HepG2 (cell line): ENCODE results near the gene IL31. TPM values are rescaled to one million over a fixed set of nuclear protein-coding genes. Genes with fewer than 3 reads are reported as not detected.

ENCODE experiments used
- ATAC-seq: fragments of 200-7000 bp; cut with Tn5 transposase; 3 replicates; pipeline ENCODE4 v1.9.1; 2020; ENCODE audit warnings: mild to moderate bottlenecking, moderate library complexity
- BruUV-seq: library from RNA; stranded (reverse); fragments of 400-500 nt; replicated peaks from 2 replicates; lab custom pipeline; 2021; lab: Mats Ljungman, UMichigan
- CTCF ChIA-PET: fragments of 300-600 bp; formaldehyde crosslinking; extraction: SDS; loops from one replicate; lab custom pipeline; 2021; ENCODE audit warnings: low total read pairs, inconsistent platforms, low intra/inter-chr PET ratio; lab: Yijun Ruan, JAX
- POLR2A ChIA-PET: fragments of 350-600 bp; sonication (Branson Sonifier 250); formaldehyde crosslinking; loops from one replicate; lab custom pipeline; 2020; ENCODE audit warnings: antibody characterized with exemption, inconsistent platforms; lab: Yijun Ruan, JAX
- DNase-seq: peaks from one replicate; pipeline ENCODE4 v3.0.0-alpha.2; 2015; ENCODE audit warnings: low spot score
- FAIRE-seq: peaks from 3 replicates; lab custom pipeline; 2011; peaks lifted over from hg19 to GRCh38; lab: Jason Lieb, UNC
- H2AFZ ChIP-seq: one replicate; pipeline ENCODE4 v1.6.1; 2011; ENCODE audit warnings: low read length, inconsistent platforms
- H3K27ac ChIP-seq: fragments of 300-600 bp; 3 replicates; pipeline ENCODE4 v1.8.0; 2011; ENCODE audit warnings: mixed run types, mild to moderate bottlenecking, mixed read lengths, low read length, inconsistent platforms; ENCODE audit not compliant: insufficient read depth; ENCODE audit errors: extremely low read length
- H3K27me3 ChIP-seq, 2 experiments: fragments of 200-600 bp in 1 of 2; 2 replicates in 1 of 2; 3 replicates in 1 of 2; pipeline versions ENCODE4 v1.6.0 to v1.8.0; 2011; ENCODE audit warnings: low read length in 2 of 2, mild to moderate bottlenecking in 2 of 2, moderate library complexity in 2 of 2, inconsistent platforms in 1 of 2; ENCODE audit not compliant: insufficient read depth in 2 of 2, control insufficient read depth in 1 of 2
- H3K36me3 ChIP-seq, 2 experiments: fragments of 200-600 bp in 1 of 2; replicated peaks in 1 of 2; 2 replicates in 1 of 2; 3 replicates in 1 of 2; pipeline versions ENCODE4 v1.5.1 to v1.8.0; 2011; ENCODE audit warnings: low read length in 2 of 2, inconsistent platforms in 1 of 2; ENCODE audit not compliant: insufficient read depth in 2 of 2, control insufficient read depth in 1 of 2
- H3K4me1 ChIP-seq: 2 replicates; pipeline ENCODE4 v1.5.1; 2012; ENCODE audit warnings: low read length, inconsistent platforms; ENCODE audit not compliant: insufficient read depth
- H3K4me2 ChIP-seq: 2 replicates; pipeline ENCODE4 v1.6.0; 2011; ENCODE audit warnings: low read depth, low read length, inconsistent platforms
- H3K4me3 ChIP-seq, 3 experiments: fragments of 200-600 bp in 1 of 3; sonication (generic), shearing (Covaris generic) in 1 of 3; replicated peaks in 1 of 3; 2 replicates each; pipeline ENCODE4 v1.5.1; 2011 to 2016; ENCODE audit warnings: low read length in 3 of 3, inconsistent platforms in 2 of 3, low read depth in 2 of 3, mild to moderate bottlenecking in 2 of 3, control low read depth in 1 of 3, mixed read lengths in 1 of 3; ENCODE audit not compliant: insufficient read depth in 1 of 3
- H3K79me2 ChIP-seq: one replicate; pipeline ENCODE4 v1.6.1; 2011; ENCODE audit warnings: low read length, inconsistent platforms; ENCODE audit not compliant: insufficient read depth
- H3K9ac ChIP-seq: 2 replicates; pipeline ENCODE4 v1.6.0; 2011; ENCODE audit warnings: mild to moderate bottlenecking, low read depth, low read length, inconsistent platforms; ENCODE audit not compliant: insufficient read depth
- H3K9me3 ChIP-seq: 2 replicates; pipeline ENCODE4 v1.5.1; 2012; ENCODE audit warnings: mild to moderate bottlenecking, low read length
- H4K20me1 ChIP-seq: 2 replicates; pipeline ENCODE4 v1.6.0; 2011; ENCODE audit warnings: inconsistent platforms, mild to moderate bottlenecking, low read length, moderate library complexity; ENCODE audit not compliant: insufficient read depth
- ARID2 ChIP-seq: sonication (generic); formaldehyde crosslinking; IDR thresholded peaks from 2 replicates; pipeline ENCODE4 v1.8.1; 2022; ENCODE audit warnings: mild to moderate bottlenecking, missing genetic modification reagents, borderline replicate concordance
- BCLAF1 ChIP-seq: fragments of 450-650 bp; IDR thresholded peaks from 2 replicates; pipeline ENCODE4 v1.6.1; 2017; ENCODE audit warnings: mild to moderate bottlenecking
- CHD4 ChIP-seq: fragments of 200-600 bp; sonication (generic); IDR thresholded peaks from 2 replicates; pipeline ENCODE4 v1.7.0; 2017; ENCODE audit warnings: mild to moderate bottlenecking, low read length, borderline replicate concordance
- DPF2 ChIP-seq: sonication (generic); formaldehyde crosslinking; IDR thresholded peaks from 2 replicates; pipeline ENCODE4 v1.4.0; 2020; ENCODE audit warnings: mild to moderate bottlenecking, low read depth, missing genetic modification reagents, borderline replicate concordance
- FUBP1 ChIP-seq: sonication (generic); formaldehyde crosslinking; IDR thresholded peaks from 2 replicates; pipeline ENCODE4 v1.5.1; 2020; ENCODE audit warnings: missing genetic modification reagents, mild to moderate bottlenecking, borderline replicate concordance
- HMGA1 ChIP-seq: sonication (generic); formaldehyde crosslinking; conservative IDR thresholded peaks from 2 replicates; pipeline ENCODE4 v1.4.0; 2020; ENCODE audit warnings: missing genetic modification reagents
- NFE2L1 ChIP-seq: sonication (generic); formaldehyde crosslinking; IDR thresholded peaks from 2 replicates; pipeline ENCODE4 v1.4.0; 2020; ENCODE audit warnings: missing genetic modification reagents, mild to moderate bottlenecking, borderline replicate concordance
- SP1 ChIP-seq, 2 experiments: fragments of 450-650 bp in 1 of 2; sonication (generic) in 1 of 2; formaldehyde crosslinking in 1 of 2; IDR thresholded peaks; 2 replicates each; pipeline versions ENCODE4 v1.4.0 to v1.6.1; 2016 to 2020; ENCODE audit warnings: missing genetic modification reagents in 1 of 2
- ZBTB7A ChIP-seq: sonication (generic); formaldehyde crosslinking; IDR thresholded peaks from 2 replicates; pipeline ENCODE4 v1.8.0; 2022; ENCODE audit warnings: mild to moderate bottlenecking, missing genetic modification reagents
- ZFP36L1 ChIP-seq: sonication (generic); formaldehyde crosslinking; IDR thresholded peaks from 2 replicates; pipeline ENCODE4 v1.8.0; 2022; ENCODE audit warnings: mild to moderate bottlenecking, missing genetic modification reagents, moderate library complexity
- ZNF207 ChIP-seq: fragments of 450-650 bp; IDR thresholded peaks from 2 replicates; pipeline ENCODE4 v1.6.1; 2016; ENCODE audit warnings: antibody characterized with exemption, borderline replicate concordance
- ZNF639 ChIP-seq: conservative IDR thresholded peaks from 2 replicates; pipeline ENCODE4 v1.6.1; 2018; ENCODE audit warnings: missing genetic modification reagents
- ZNF883 ChIP-seq: sonication (generic); formaldehyde crosslinking; IDR thresholded peaks from 2 replicates; pipeline ENCODE4 v1.5.1; 2020; ENCODE audit warnings: mild to moderate bottlenecking, missing genetic modification reagents; ENCODE audit errors: not compliant biosample characterization
- WGBS: methylation state at CpG from one replicate; pipeline ENCODE4 v1.1.6; 2017; ENCODE audit warnings: low lambda C conversion rate; 5-methylcytosine and 5-hydroxymethylcytosine counted together
- in situ Hi-C: cut with HindIII; loops from 2 replicates; pipeline ENCODE4 v1.10.0; 2017; ENCODE audit warnings: low pct_unique_long_range_greater_than_20kb; ENCODE audit not compliant: extremely low pct_ligation_motif_present
- intact Hi-C: fragments of 100-400 bp; cut with micrococcal nuclease; formaldehyde crosslinking; loops from one replicate; pipeline ENCODE4 v1.10.0; 2022; ENCODE audit not compliant: unreplicated experiment
- polyA plus RNA-seq, 8 experiments: library from polyadenylated mRNA; depleted of rRNA in 3 of 8; stranded (reverse) in 7 of 8; unstranded in 1 of 8; fragments of >200 nt; fragmentation: Illumina TruSeq in 4 of 8; extraction: Trizol in 4 of 8; gene quantifications; 2 replicates each; pipeline versions ENCODE4 v1.2.1 to v1.2.3, GENCODE V29; 2011 to 2016; ENCODE audit warnings: low read depth in 4 of 8, missing spikeins in 1 of 8, mixed read lengths in 1 of 8; ENCODE audit not compliant: insufficient read depth in 1 of 8
- total RNA-seq, 5 experiments: library from RNA; depleted of rRNA; stranded (reverse); fragments of >200 nt; fragmentation: Illumina TruSeq; extraction: Trizol; gene quantifications; 2 replicates each; pipeline ENCODE4 v1.2.3, GENCODE V29; 2016; ENCODE audit warnings: low read depth in 1 of 5

The IL31 gene
- total and polyA plus RNA-seq, 2 of the 13 experiments (the other 11 are each of a cell fraction or from before 2014, with no cell fraction given): not detected

GRCh38 chr12:122138616-122139015 is 35.4 kb downstream of the IL31 start:
- H4K20me1 ChIP-seq: no peaks in the 10 kb centered on the region
- TF ChIP-seq ZBTB7A: no peak
- TF ChIP-seq ZNF207: no peak
- no peak for TF ChIP-seq ZNF639 (CRISPR knock-in tag)
- no peak for TF ChIP-seq SP1 (IDR thresholded peaks at IDR 0.05)
- no peak for TF ChIP-seq SP1 (CRISPR knock-in tag; IDR thresholded peaks at IDR 0.05)
- TF ChIP-seq CHD4: no peak
- no peak for TF ChIP-seq ARID2 (CRISPR knock-in tag)
- TF ChIP-seq, all 625 proteins: peak for 0
- 96% methylated on average over 10 of the region's 11 CpGs for WGBS
- no TSS peak for BruUV-seq
- H3K27ac ChIP-seq: no peak overlapping the region
- ATAC-seq (no peak), FAIRE-seq (no peak), DNase-seq (no peak)
- ChIA-PET CTCF (no interaction called here), POLR2A (no interaction called here)
- intact Hi-C loops: no loop called here
- no peaks in the 10 kb centered on the region for H3K9me3 ChIP-seq
- H3K4me1 ChIP-seq: no peaks in the 10 kb centered on the region
- no peak overlapping the region for H3K9ac ChIP-seq
- no peaks in the 10 kb centered on the region for H3K27me3 ChIP-seq
- in situ Hi-C loops: no loop called here
- no peak overlapping the region for H2AFZ ChIP-seq
- no peak overlapping the region for H3K4me3 ChIP-seq
- peaks cover 11 to 13% of the 10 kb centered on the region in 2 experiments; a peak in 2 of 5 replicates for H3K36me3 ChIP-seq
- H3K4me2 ChIP-seq: no peak overlapping the region
- H3K79me2 ChIP-seq: no peaks in the 10 kb centered on the region

- CTCF ChIA-PET: no interaction called here
- TF ChIP-seq BCLAF1 (no peak), HMGA1 (CRISPR knock-in tag) (no peak), DPF2 (CRISPR knock-in tag) (no peak), ZNF883 (no peak), NFE2L1 (CRISPR knock-in tag) (no peak), ZFP36L1 (no peak), FUBP1 (CRISPR knock-in tag) (no peak)
Observed at GRCh38 chr12:122138181-122138580, 35.8 kb downstream of the IL31 start.

More at GRCh38 chr12:122138181-122138580, 35.8 kb downstream of the IL31 start:
- Histone ChIP-seq H2AFZ (no peak overlapping the region), H3K27me3 (no peaks in the 10 kb centered on the region), H3K9ac (no peak overlapping the region), H4K20me1 (no peaks in the 10 kb centered on the region), H3K4me2 (no peak overlapping the region), H3K9me3 (no peaks in the 10 kb centered on the region), H3K27ac (no peak overlapping the region), H3K36me3 (peaks cover 11 to 14% of the 10 kb centered on the region in 2 experiments; a peak in 3 of 5 replicates), H3K4me3 (no peak overlapping the region), H3K4me1 (no peaks in the 10 kb centered on the region), H3K79me2 (no peaks in the 10 kb centered on the region)
- DNase-seq (no peak), FAIRE-seq (no peak), ATAC-seq (no peak)
- intact Hi-C loops (no loop called here), in situ Hi-C loops (no loop called here)
- no TSS peak for BruUV-seq
- POLR2A ChIA-PET: no interaction called here
- WGBS: 93% methylated on average over 2 of the region's 11 CpGs
